22Rv1 (cell line): ENCODE data around the gene PYCARD.

Experiments
- CTCF ChIP-seq: fragments of 450-650 bp; IDR thresholded peaks from 2 replicates; pipeline ENCODE4 v1.5.1; 2017; ENCODE audit warnings: mild to moderate bottlenecking
- ZFX ChIP-seq: fragments of 450-650 bp; IDR thresholded peaks from 2 replicates; pipeline ENCODE4 v1.6.1; 2017; ENCODE audit warnings: antibody characterized with exemption, borderline replicate concordance

DNA sequence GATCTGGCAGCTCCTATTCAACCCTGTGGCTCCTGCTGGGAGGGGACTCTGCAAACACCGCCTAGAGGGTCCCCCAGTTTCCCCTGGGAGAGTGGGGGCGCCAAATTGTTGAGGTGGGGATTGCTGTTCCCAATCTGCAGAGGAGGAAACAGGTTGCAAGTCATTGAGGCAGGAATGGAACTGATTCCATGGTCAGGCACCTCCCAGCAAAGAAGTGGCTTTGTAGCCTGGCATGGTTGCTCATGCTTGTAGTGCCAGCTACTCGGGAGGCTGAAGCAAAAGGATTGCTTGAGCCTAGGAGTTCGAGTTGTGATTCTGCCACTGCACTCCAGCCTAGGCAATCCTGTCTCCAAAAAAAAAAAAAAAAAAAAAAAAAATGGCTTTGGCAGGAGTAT is 14.6 kb upstream of the PYCARD start:
- no peak for TF ChIP-seq CTCF
- TF ChIP-seq ZFX: no peak
